Activated T-helper 1 cell treated with anti-CD3 and anti-CD28 coated beads, Interleukin-2, amount 50 U/mL, for 16 hours (primary cell): ENCODE results near the gene TMEM190.
A peak's percentile ranks its signal among the peaks of the same experiment; 100 is the strongest.
"Not testable (repeated sequence)": the region's sequence is repeated elsewhere in the genome, so short reads cannot be mapped to it uniquely, and the experiment has no call there.

ENCODE experiments used
- DNase-seq, 2 donors: peaks; one replicate each; pipeline ENCODE4 v3.0.0-alpha.2; 2020; ENCODE audit warnings: low read depth in 1 of 2, low spot score in 1 of 2

TMEM190 gene

DNA sequence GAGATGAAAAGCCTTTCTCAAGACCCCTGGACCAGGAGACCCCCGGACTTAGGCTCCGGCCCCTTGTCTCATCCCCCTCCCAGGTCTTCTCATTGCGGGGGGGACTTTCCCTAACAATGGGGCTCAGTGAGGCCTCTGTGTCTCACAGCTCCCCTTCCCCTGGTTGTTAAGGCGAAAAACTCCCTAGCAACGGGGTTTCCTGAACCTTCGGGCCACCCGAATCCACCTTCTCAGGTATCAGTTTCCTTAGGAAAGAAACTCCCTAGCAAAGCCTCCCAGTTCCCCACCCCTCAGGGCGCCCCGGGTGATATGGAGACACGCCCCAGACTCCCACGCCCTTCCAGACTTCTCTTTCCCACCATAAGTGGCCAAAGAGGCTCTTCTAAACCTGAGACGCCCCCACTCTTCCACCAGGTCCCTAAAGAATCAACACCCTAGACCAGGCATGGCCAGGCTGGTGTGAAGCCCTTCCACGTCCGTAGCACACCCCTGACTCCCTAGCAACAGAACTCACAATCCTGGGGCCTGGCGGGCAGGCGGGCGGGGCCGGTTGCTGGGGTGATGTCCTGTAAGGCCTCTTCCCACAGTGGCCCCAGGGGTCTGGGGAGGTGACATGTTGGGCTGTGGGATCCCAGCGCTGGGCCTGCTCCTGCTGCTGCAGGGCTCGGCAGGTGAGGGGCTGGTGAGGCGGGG, at the start of gene TMEM190:
TMEM190 (plus strand) TSS at position 586 of the 693 bp plus-strand sequence; CDS start at position 614, 28 bp downstream.
- DNase-seq: no peak

DNA sequence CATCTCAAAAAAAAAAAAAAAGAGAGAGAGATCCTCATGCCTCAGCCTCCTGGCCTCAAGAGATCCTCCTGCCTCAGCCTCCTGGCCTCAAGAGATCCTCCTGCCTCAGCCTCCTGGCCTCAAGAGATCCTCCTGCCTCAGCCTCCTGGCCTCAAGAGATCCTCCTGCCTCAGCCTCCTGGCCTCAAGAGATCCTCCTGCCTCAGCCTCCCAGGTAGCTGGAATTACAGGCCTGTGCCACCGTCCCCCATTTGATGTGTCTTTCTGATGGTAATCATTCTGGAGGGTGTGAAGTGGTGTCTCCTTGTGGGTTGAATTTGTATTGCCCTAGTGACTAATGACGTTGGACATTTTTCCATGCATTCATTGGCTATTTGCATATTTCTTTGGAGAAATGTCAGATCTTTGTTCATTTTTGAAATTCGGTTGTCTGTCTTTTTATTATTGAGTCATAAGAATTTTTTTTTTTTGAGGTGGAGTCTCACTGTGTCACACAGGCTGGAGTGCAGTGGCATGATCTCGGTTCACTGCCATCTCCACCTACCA, 47.8 kb upstream of the TMEM190 start:
- DNase-seq: not testable (repeated sequence)

DNA sequence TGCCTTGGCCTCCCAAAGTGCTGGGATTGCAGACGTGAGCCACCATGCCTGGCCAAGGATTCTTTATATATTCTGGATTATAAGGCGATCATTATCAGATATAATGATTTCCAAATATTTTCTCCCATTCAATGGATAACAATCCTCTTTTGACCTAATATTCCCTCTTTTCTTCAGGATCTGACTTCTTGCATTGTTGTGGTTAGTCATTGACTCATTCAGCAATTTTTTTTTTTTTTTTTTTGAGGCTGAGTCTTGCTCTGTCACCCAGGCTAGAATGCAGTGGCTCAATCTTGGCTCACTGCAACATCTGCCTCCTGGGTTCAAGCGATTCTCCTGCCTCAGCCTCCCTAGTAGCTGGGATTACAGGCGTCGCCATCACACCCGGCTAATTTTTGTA, 46.8 kb upstream of the TMEM190 start:
- DNase-seq: not testable (repeated sequence)

DNA sequence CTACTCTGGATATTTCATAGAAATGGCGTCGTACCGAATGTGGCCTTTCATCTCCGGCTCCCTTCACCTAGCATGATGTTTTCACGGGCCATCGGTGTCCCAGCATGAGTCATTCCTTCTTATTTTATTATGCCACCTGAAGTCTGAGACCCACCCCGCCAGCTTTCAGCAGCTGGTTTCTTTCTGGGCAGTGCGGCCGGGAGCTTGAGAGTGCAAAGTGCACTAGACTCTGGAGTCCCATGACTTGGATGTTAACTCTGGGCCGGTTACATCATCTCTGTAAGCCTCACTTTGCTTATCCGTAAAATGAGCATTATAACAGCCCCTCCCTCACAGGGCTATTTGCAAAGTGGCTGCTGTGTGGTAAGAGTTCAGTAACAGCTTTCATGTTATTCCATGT, 42.8 kb upstream of the TMEM190 start:
- no peak for DNase-seq

DNA sequence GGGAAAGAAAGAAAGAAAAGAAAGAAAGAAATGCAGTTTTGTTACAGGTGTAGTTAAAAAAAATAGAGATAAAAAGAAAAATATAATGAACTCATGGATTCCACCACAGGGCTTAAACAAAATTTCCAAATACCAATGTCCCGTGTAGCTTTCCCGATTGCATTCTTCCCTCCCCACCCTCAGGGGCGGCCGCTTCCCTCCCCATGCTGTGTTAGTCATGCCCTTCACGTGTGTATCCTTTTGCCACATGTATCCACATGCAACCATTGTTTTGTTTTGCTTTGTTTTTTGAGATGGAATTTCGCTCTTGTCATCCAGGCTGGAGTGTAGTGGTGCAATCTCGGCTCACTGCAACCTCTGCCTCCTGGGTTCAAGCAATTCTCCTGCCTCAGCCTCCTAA, 40.5 kb upstream of the TMEM190 start:
- no peak for DNase-seq

DNA sequence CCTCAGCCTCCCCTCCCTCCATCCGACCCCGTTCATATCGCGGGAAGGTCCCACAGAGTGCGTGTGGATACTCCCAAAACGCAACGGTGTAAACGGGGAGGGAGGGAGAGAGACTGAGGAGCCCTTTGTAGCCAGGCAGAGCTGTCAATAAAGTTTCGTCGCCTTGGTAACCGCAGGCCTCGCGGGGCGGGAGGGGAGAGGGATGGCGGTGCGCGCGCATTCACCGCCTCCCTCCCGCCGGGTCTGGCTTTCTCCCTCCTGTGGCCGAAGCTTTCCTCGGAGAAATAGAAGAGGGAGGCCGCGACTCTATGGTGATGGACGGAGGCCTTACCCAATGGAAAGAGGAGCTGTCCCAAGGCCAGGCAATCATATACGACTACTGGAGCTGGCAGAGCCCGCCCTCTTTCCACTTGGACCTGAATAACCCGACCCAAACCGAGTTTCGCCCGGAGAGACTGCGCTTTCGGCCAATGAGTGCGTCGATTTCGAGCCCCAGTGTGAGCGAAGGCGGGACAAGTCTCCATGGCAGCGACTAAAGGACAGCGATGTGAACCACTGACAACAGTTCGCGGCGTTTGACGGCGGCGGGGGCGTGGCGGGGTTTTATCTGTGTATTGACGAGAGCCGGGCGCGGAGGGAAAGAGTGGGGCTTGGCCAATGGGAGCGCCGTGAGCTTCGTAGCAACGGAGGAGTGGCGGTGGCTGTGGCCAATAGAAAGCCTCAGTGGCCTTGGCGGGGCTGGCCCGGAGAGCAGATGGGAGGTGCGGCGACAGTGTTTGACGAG, 37.3 kb upstream of the TMEM190 start, which contains the start of gene KMT5C:
KMT5C (plus strand) TSS at position 772 of the 784 bp plus-strand sequence. CDS start 2,061 bp downstream, outside the sequence.
- peak; percentile 100 for DNase-seq

DNA sequence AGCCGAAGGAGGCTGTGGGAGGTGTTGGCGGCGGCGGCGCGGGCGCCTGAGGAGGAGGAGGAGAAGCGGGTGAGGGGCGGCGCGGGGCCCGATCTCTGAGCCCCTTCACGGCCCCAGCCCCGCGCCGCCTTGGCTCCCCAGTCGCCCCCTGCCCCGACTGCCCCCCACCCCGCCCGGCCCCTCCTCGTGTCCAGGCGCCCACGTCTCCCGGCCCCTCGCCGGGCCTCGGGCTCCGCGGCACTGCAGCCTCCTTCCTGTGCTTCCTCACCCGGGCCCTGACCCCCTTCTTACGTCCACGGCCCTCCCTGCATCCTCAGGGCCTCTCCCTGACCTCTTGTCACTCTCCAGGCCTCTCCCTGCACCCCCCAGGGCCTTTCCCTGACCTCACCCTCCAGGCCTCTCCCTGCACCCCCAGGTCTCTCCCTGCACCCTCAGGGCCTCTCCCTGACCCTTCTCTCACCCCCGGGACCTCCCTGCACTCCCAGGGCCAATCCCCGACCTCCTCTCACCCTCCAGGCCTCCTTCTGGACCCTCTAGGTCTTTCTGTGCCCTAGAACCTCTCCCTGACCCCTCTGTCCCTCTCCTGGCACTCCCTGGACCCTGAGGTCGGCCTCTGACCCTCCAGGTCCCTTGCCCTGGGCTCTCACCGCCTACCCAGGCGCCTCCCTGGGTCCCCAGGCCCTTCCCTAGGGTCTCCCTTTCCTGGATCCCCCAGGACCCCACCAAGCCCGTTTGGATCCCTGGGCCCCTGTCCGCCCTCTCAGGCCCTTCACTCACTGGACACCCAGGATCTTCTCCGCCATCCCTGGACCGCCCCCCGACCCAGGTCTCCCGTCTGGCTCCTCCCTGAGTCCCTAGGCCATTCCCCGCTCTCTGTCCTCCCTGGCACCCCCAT, 36.5 kb upstream of the TMEM190 start:
- DNase-seq: no peak

DNA sequence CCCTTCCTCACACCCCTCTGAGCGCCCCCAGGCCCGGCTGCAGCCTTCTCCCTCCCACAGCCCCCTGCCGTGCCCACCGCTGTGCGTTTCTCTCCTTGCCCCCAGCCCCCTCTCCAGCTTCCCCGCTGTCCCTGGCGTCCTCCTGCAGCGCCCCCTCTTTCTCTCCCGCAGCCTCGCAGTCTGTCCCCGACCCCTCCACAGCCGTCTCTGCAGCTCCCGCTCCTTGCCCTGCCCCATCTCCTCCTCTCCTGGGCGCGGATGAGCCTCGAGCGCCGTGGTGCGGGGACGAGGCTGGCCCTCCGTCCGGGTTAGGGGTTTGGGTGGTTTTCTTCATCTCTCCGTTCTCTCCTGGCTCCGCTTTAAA, 35.9 kb upstream of the TMEM190 start:
- DNase-seq: no peak

DNA sequence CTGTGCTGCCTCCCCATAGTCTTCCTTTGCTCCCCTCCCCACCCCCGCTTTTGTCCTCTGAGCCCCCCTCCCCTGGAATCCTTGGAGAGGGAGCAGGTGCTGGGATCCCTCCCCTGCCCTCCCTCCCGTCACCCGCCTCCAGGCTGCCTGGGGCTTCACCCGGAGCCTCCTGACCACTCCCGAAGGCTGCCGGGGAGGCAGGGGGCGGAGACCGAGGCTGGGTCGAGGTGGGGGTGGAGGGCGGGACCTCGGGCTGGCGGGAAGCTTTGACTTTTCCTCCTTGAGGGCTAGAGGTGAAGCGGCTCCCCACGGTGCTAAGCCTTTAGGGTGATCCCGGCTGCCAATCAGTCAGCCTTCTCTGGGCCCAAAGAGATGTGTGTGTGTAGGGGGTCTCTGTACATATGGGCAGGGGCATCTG, 35.4 kb upstream of the TMEM190 start:
- DNase-seq: peak in 1 of 2 donors; percentile 23

DNA sequence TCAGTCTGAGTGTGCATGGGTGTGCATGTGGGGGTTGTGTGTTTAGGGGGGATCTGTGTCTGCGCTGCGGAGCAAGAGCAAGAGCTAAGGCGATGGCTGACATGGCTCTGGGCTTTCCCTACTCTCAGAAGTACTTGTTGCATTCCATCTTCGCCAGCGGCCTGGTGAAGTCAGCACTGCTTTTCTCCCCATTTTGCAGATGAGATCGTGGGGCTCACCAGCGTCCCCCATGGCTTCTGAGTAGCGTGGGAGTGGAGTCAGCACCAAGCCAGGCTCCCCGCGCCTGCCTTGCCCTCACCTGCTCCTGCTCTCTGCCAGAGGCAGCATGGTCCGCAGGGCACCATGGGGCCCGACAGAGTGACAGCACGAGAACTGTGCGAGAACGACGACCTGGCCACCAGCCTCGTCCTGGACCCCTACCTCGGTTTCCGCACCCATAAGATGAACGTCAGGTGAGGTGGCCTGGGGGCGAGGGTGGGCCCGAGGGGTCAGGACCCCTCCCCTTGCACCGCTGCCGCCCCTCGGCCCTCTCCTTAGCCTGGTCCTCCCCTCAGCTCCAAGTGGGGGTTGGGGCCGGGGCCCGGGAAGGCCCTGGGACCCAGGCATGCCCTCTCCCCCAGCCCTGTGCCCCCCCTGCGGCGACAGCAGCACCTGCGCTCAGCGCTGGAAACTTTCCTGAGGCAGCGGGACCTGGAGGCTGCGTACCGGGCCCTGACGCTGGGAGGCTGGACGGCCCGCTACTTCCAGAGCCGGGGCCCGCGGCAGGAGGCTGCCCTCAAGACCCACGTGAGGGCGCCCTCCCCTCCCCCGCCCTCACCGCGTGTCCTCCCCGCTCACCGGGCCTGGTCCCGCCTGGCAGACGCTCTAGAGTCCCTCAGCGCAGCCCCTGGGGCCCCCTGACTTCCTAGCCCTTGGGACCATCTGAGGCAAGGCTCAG, 34.8 kb upstream of the TMEM190 start:
- DNase-seq: no peak

DNA sequence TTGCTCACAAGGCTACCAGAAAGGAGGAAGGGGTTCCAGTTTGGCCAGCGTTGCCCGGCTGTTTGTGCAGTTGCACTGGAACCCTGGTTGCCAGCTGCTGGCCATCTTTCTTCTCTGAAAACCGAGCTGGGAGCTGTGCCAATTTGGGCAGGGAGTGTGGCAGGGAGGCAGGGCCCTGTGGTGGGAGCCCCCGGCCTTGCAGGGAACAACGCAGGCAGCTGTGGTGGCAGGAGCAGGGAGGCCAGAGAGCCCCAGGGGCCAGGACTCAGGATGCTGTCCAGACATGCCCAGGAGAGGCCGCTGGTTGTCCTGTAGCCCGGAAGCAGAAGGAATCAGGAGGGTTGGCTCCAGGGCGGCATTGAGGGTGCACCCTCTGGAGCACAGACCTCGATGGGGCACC, 32.2 kb upstream of the TMEM190 start:
- no peak for DNase-seq

DNA sequence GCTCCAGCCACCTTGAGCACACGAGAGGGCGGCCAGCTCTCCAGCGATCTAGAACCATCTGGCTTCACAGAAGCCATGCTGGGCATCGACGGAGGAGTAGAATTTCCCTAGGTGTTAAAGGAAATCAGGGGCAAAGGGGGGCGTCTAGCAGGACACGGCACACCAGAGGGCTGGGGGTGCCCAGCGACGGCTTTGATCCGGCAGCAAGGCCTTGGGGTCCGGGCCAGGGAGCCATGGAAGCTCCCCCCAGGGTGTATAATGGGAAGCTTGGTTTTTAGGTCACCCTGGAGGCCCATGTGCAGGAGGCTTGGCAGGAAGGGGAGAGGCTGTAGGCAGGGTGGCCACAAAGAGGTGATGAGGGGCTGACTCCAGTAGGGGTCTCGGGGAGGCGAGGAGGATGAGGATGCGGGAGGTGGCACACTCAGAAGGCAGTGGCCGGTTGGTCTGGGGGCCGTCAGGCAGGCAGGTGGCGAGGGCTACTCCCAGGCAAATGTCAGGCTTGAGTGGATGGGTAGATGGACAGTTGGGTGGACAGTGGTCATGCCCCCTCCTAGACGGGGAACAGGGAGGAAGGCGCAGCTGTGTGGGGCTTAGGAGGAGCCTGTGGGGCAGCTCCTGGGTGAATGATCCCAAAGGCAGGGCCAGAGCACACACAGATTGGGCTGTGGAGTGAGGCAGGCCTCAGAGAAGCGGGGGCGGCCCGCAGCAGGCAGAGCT, 31.4 kb upstream of the TMEM190 start:
- no peak for DNase-seq

DNA sequence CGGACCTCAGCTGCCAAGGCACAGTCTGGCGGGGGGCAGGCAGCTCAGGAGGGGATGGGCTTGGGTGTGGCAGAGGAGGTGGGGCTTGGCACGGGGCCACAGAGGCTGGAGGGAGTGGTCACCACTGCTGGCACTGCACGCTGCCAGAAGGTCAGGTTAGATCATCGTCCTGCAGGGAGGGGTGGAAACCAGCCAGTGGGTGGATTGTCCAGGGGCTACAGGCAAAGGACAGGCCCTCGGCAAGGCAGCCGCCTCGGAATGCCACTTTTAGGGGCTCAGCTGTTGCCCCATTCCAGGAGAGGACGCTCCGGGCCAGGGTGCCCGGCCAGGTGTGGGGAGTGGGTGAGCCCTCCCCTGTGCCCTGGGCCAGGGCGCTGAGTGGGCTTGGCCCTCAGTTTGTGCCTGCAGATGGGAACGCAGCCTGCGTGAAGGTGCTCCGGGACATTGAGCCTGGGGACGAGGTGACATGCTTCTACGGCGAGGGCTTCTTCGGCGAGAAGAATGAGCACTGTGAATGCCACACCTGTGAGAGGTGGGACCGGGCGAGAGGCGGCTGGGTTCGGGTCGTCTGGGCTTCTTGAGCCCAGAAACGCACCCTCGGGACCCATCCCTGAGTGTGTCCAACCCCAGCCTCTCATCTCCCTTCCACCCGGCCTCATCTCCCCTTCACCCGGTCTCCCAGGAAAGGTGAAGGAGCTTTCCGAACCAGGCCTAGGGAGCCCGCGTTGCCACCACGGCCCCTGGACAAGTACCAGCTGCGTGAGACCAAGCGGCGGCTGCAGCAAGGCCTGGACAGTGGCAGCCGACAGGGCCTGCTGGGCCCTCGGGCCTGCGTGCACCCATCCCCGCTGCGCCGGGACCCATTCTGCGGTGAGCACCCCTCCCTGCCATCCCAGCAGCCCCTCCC, 30.6 kb upstream of the TMEM190 start:
- DNase-seq: no peak

DNA sequence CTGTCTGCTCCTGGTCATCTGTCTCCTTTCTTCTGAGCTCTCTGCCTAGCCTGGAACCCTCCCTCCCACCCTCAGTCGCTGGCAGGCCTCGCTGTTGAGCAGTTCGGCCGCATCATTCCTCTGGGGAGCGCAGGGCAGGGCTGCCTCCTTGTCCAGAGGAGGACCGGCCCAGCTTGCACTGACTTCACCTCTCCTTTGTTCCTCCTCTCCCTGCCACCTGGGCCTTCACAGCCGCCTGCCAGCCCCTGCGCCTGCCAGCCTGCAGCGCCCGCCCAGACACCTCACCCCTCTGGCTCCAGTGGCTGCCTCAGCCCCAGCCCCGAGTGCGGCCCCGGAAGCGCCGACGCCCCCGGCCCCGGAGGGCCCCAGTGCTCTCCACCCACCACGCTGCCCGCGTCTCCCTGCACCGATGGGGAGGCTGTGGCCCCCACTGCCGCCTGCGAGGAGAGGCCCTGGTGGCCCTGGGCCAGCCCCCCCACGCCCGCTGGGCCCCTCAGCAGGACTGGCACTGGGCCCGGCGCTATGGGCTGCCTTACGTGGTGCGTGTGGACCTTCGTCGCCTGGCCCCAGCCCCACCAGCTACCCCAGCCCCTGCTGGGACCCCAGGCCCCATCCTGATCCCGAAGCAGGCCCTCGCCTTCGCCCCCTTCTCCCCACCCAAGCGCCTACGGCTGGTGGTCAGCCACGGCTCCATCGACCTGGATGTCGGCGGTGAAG, 29.7 kb upstream of the TMEM190 start:
- no peak for DNase-seq

DNA sequence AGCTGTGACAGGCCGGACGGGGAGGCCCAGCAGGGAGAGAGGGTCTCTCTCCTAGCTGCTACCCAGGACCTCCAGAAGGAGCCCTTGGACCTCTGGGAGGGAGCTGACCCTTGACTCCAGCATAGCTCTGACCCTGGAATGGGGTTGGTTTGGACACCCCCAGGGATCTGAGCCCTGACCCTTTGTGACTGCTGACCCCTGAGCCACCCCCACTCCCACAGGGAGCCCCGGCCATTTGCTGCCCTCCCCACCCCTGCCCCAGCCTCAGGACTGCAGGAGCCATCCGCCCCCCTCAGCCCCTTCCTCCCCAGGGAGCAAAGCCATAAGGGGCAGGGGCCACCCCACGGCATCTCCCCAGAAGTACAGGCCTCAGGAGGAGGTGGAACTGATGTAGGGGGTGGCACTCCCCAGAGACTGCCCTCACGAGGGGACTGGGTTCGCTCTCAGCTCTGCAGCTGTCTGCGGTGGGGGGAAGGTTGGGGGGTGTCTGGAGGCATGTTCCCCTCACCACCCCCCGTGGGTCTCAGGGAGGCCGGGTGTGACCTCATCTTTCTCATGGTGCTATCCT, 29.1 kb upstream of the TMEM190 start:
- no peak for DNase-seq

DNA sequence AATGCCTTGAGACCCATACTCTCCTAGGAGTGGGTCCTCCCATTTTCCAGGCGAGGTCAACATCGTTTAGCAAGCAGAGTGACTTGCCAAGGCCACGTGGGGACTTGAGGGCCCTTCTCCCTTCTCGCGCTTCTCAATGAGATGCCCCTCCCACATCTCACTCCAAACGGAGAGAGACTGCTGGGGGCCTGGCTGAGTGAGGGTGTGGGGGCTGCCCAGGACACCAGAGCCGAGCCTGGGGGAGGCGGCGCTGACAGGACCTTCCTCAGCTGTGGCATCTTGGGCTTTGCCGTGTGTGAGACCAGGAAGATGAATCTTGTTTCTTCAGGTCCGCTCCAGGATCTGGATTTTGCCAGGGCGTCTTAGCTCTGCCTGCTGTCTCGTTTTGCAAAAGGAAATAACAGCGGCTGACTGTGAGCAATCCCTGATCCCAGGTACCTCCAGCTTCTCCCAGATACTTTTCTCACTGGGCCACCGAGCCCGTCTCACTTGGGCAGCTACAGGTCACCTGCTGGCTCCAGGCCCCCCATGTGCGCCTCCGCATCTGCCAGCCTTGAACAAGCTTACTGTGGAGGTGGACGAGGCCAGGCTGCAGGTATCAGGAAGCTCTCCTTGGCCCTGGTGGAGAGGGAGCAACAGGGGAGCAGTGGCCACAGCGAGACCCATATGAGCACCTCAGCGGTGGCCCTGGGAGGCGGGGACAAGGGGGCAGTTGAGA, 28.1 kb upstream of the TMEM190 start:
- DNase-seq: no peak
